Measurements from ENCODE around the gene PCDHA1. TPM values are rescaled to one million over a fixed set of nuclear protein-coding genes. Genes with fewer than 3 reads are reported as not detected.

PCDHA1 gene
- total RNA-seq, 1 experiment from 2014 or later: not detected

- intact Hi-C loops (cut with micrococcal nuclease): no loop called here
- no peaks in the 10 kb centered on the region for H3K9me3 Mint-ChIP-seq (ENCODE audit: unreplicated experiment)
- BruUV-seq (replicated peaks): no TSS peak
- peaks cover 12% of the 10 kb centered on the region for H3K27me3 Mint-ChIP-seq (ENCODE audit: insufficient read depth, unreplicated experiment)
- POLR2A ChIA-PET: interaction anchor here (0.6 to 4.1 kb wide), 14 partner anchors 9 to 348 kb away, joined by 3 to 255 read pairs (median 28); partner anchors contain the start of genes HARS1, HARS2, PCDHA12 and PCDHA4
- H3K36me3 Mint-ChIP-seq (ENCODE audit: insufficient read depth, unreplicated experiment): no peaks in the 10 kb centered on the region
- no peak overlapping the region for H3K27ac Mint-ChIP-seq (ENCODE audit: low read depth, unreplicated experiment)
- no peak for TF ChIP-seq CTCF (IDR thresholded peaks at IDR 0.05; ENCODE audit: unreplicated experiment)
- H3K4me1 Mint-ChIP-seq (ENCODE audit: insufficient read depth, unreplicated experiment): no peaks in the 10 kb centered on the region
- H3K4me3 Mint-ChIP-seq (ENCODE audit: unreplicated experiment): no peak overlapping the region
- CTCF ChIA-PET: interaction anchor here (0.9 to 4.7 kb wide), 17 partner anchors 11 to 232 kb away, joined by 3 to 152 read pairs (median 8); partner anchors contain the start of genes PCDHA12, PCDHA4 and PCDHAC1
- DNase-seq (ENCODE audit: unreplicated experiment): no peak
These were observed 253.1 kb downstream of the PCDHA1 start for GRCh38 chr5:141039061-141039460.

- H3K36me3 Mint-ChIP-seq (ENCODE audit: insufficient read depth, unreplicated experiment): no peaks in the 10 kb centered on the region
- intact Hi-C loops (cut with micrococcal nuclease): no loop called here
- BruUV-seq (replicated peaks): no TSS peak
- ChIA-PET CTCF (interaction anchor here (0.6 to 3.9 kb wide), 50 partner anchors 12 to 349 kb away, joined by 3 to 152 read pairs (median 5); partner anchors contain the start of genes HARS1, HARS2, PCDHA11 and PCDHA12), POLR2A (interaction anchor here (0.6 to 3.8 kb wide), 48 partner anchors 10 to 641 kb away, joined by 3 to 255 read pairs (median 7); partner anchors contain the start of genes HARS1, HARS2, IK and NDUFA2)
- peak; percentile 53 for DNase-seq (ENCODE audit: unreplicated experiment)
- no peaks in the 10 kb centered on the region for H3K9me3 Mint-ChIP-seq (ENCODE audit: unreplicated experiment)
- H3K27me3 Mint-ChIP-seq (ENCODE audit: insufficient read depth, unreplicated experiment): peaks cover 17% of the 10 kb centered on the region
- TF ChIP-seq CTCF (IDR thresholded peaks at IDR 0.05; ENCODE audit: unreplicated experiment): no peak
- no peak overlapping the region for H3K4me3 Mint-ChIP-seq (ENCODE audit: unreplicated experiment)
- no peak overlapping the region for H3K27ac Mint-ChIP-seq (ENCODE audit: low read depth, unreplicated experiment)
- no peaks in the 10 kb centered on the region for H3K4me1 Mint-ChIP-seq (ENCODE audit: insufficient read depth, unreplicated experiment)
These were observed 253.6 kb downstream of the PCDHA1 start for GRCh38 chr5:141039517-141039916.

- TSS peak; percentile 97 for BruUV-seq (replicated peaks)
- ChIA-PET POLR2A (interaction anchor here (0.6 to 3.8 kb wide), 63 partner anchors 9 to 642 kb away, joined by 3 to 255 read pairs (median 6); partner anchors contain the start of genes HARS1, HARS2, IK and NDUFA2), CTCF (interaction anchor here (0.6 to 3.9 kb wide), 62 partner anchors 10 to 1210 kb away, joined by 3 to 152 read pairs (median 5); partner anchors contain the start of genes HARS1, HARS2, PCDHA11 and PCDHA12)
- Mint-ChIP-seq H3K36me3 (ENCODE audit: insufficient read depth, unreplicated experiment) (no peaks in the 10 kb centered on the region), H3K9me3 (ENCODE audit: unreplicated experiment) (no peaks in the 10 kb centered on the region), H3K4me3 (ENCODE audit: unreplicated experiment) (no peak overlapping the region), H3K4me1 (ENCODE audit: insufficient read depth, unreplicated experiment) (no peaks in the 10 kb centered on the region), H3K27me3 (ENCODE audit: insufficient read depth, unreplicated experiment) (peaks cover 24% of the 10 kb centered on the region), H3K27ac (ENCODE audit: low read depth, unreplicated experiment) (no peak overlapping the region)
- DNase-seq (ENCODE audit: unreplicated experiment): peak; percentile 88
- intact Hi-C loops (cut with micrococcal nuclease): loop anchor here (1.0 to 5.0 kb wide), 7 partner anchors 36 to 668 kb away; partner anchors contain the start of genes PCDHA12 and PCDHAC1
- TF ChIP-seq CTCF (IDR thresholded peaks at IDR 0.05; ENCODE audit: unreplicated experiment): peak; percentile 91
These were observed 254.3 kb downstream of the PCDHA1 start for GRCh38 chr5:141040093-141040770.
